Sigmoid colon (tissue), 4 donors: Measurements from ENCODE around the gene OXTR.

ENCODE experiments used
- EP300 ChIP-seq, 4 donors: sonication (generic); formaldehyde crosslinking; IDR thresholded peaks; one replicate each; pipeline ENCODE4 v1.6.1; 2017; ENCODE audit warnings: antibody characterized with exemption in 4 of 4
- POLR2AphosphoS5 ChIP-seq, 4 donors: sonication (generic); formaldehyde crosslinking; IDR thresholded peaks; one replicate each; pipeline ENCODE4 v1.6.1; 2017; ENCODE audit warnings: antibody characterized with exemption in 4 of 4

DNA sequence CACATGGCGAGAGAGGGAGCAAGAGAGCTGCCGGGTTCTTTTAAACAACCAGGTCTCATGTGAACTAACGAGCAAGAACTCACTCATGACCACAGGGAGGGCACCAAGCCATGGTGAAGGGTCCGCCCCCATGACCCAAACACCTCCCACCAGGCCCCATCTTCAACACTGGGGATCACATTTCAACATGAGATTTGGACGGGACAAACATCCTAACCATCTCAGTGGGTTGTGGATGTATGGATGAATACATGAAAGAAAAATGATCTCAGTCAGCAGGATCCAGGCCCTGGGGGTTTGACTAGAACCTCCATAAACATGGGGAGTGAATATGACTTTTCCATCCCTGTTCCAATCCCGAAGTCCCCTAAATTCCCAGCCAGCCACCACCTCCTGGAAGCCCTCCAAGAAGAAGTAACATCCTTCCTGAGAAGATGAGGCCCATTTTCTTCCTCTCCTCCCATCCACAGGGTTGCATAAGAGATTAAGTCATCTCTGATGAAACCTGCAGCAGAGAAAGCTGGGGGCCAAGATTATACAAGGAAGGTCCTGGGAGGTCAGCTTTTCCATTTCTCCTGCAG lies 26.3 kb downstream of the OXTR start:
- TF ChIP-seq POLR2AphosphoS5 (IDR thresholded peaks at IDR 0.05) (no peak), EP300 (IDR thresholded peaks at IDR 0.05) (no peak)
